ENCODE results near the gene KBTBD7.
"Not testable (repeated sequence)": the region's sequence is repeated elsewhere in the genome, so short reads cannot be mapped to it uniquely, and the experiment has no call there.

Gene KBTBD7

DNA sequence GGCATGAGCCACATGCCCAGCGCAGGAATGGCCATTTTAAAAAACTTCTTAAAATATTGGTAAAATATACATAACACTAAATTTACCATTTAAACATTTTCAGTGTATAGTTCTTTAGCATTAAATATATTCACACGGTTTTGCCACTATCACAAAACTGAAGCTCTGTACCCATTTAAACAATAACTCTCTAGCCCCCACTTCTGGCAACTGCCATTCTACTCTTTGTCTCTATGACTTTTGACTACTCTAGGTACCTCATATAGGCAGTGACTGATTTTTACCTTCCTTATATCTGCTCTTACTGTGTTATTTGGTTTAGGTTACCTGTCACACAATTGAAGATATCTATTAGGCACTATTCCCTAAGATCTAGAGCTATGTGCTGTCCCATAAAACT, 2.3 kb upstream of the KBTBD7 start:
- peak; percentile 29 for DNase-seq

DNA sequence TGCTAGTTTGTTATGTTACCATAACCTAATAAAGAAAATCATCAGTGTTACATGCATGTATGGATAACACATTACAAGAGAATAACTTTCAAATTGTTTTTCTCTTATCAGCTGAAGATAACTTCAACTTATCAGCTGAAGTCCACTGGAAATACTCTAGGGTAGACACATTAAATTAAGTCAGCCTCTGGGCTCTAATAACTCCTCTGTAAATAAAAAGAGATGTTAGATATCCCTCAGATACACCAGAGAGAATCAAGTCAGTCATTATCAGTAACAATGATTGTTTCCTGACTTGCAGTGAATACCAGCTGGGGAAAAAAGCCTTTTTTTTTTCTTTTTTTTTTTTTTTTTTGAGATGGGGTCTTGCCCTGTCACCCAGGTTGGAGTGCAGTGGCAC, 1.6 kb upstream of the KBTBD7 start:
- no peak for DNase-seq

DNA sequence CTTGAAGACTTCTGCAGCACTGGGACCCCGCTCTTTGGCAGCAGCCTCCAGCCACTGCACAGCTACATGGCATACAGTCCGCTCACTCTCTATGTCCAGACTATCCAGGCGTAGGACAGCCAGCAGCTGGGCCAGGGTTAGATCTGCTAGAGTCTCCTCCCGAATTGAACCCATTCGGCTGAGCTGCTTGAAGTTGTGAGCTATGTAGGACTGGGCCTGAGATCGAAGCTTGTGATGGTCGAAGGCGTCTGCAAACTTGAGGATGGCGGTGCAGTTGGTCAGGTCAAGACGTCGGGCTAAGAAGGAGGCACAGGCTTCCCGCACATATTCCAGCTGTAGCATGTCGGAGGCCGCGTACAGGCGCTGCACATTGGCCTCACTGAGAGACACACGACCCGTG, 900 bp downstream of the KBTBD7 start:
- no peak for DNase-seq

DNA sequence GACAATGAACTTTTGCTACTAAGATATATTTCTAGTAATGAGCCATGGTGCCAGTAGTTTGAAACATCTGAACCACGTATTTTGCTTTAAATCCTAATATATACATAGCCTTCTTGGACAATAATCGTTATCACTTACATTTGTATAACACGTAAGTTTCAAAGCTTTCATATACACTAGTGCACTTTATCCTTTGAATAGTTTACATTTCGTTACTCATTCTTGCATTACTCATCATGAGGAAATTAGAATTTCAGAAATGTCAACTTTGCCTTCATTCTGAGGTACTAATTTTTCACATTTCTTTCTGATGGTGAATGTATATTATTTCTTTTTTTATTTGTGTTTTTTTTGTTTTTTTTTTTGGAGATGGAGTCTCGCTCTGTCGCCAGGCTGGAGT, 5.8 kb downstream of the KBTBD7 start:
- DNase-seq = peak; percentile 64

DNA sequence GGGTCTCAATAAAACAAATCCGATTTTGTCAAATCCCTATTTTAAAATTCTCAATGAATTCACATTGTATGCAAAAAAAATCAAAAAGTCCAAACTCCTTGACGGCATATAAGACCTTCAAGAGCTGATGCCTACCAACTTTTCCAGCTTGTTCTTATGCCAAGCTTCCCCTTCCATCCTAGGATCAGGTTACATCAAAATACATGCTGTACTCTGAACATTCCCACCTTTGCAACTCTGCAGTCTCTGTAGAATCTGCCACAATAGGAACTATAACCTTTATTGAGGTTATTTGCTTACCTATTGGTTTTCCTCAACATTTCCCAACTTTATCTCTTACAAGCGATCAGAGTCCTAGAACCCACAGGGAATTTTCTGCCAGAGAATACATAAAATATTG, 7.9 kb downstream of the KBTBD7 start:
- DNase-seq = no peak

DNA sequence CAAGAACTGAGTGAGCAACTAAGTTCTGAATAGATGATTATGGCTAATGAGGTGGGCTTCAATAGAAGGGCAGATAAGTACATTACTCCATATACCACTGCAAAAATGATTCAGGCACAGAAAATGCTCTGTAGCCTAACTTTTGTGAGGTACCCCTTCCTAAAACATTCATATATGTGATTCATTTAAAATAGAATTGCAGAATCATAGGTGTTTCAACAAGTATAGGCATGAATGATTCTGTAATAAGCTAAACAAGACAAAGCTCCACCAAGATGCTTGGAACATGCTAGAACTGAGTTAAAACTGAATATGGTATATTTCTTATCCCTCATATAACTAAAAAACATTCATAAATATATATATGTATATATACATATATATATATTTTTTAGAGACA, 12.1 kb downstream of the KBTBD7 start:
- no peak for DNase-seq

DNA sequence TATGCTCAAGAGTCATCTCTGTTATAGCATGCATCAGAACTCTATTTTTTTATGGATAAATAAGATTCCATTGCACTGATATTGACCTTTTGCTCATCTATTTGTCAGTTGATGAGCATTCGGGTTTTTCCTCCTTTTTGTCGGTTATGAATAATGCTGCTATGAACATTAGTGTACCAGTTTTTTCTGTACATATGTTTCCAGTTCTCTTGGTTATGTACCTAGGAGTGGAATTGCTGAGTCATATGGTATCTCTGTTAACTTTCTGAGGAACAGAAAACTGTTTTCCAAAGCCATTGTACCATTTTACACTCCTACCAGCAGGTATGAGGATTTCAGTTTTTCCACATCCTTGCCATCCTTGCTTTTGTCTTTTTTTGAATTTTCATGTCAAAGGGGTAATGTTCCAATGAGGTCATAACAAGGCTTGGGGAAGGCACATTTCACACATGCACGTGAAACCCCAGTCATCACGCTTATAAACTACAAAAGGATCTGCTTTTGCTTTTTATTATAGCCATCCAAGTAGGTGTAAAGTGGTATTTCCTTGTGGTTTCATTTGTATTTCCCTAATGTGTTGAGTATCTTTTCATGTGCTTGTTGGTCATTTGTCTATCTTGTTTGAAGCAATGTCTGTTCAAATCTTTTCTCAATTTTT, 14.6 kb downstream of the KBTBD7 start:
- DNase-seq = peak; percentile 68

DNA sequence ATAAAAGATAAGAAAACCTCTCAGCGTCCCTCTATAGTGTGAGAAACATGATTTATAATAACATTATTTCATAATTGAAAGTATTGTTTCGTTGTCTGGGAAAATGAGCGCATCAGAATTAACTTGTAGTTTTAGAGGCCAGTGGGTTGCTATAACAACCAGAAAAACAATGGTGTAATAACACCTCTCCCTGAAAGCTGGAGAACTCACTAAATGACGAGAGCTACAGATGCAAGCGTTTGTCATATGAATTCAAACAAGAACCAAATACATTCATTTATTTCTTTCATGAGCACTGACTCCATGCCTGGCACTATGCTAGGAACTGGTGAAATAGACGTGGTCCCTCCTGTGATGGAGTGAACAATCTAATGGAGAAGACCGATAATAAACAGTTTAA, 16.3 kb downstream of the KBTBD7 start:
- no peak for DNase-seq

DNA sequence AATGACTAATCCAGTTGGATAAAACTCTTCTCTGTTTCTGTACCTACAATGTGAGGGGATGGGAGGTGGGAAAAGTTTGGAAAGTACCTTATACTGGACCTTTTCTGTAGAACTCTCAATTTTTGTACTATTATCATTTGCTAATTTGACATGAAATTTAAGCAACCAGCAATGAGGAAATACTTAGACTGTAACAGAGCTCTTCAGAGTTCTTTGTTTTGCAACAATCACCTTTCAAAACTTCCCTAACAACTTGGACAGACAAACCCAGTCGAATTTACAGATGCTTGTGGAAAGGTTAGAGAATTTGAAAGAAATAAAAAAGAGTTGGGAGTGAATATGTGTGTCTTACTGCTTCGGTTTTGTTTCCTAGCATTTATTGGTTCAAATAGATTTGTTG, 16.8 kb downstream of the KBTBD7 start:
- DNase-seq = no peak

DNA sequence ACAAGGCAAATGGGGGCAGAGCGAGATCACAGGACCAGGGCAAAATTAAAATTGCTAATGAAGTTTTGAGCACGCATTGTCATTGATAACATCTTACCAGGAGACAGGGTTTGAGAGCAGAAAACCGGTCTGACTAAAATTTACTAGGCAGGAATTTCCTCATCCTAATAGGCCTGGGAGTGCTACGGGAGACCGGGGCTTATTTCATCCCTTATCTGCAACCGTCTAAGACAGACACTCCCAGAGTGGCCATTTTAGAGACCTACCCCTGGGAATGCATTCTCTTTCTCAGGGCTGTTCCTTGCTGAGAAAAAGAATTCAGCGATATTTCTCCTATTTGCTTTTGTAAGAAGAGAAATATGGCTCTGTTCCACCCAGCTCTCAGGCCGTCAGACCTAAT, 18.8 kb downstream of the KBTBD7 start:
- not testable (repeated sequence) for DNase-seq

DNA sequence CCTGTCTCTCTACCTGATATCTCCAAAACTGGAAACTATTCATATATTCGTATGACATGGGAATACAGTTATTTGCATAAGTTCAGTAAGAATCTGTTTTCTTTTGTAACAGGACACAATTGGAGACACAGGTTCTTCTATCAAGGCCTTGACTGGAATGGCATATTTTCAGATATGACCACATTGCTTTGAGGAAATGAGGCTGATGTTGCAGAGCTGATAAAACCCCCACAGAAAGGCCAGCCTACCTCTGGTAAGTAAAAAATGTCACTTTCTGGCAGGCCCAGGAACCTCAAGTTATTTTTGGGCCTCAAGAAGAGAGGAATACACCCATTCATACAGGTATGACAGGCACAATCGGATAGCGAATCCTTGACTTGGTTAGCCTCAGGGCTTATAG, 32.2 kb downstream of the KBTBD7 start:
- no peak for DNase-seq

DNA sequence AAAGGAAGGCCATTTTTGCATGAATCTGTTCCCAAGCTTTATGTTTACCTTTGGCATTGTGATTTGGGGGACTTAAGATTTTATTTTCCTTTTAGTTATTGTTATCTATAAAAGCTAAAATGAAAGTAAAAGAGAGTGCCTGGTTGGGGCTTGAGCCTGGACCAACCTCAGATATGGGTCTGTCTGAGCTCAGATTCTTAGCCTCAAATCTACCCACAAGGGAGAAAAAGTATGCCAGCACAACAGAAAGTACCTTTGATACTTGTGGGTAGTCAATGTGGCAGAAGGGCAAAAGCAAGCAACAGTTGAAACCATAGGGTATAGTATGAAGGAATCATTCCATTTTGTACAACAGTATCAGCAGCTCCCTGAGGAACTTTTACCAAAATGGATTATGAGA, 35.2 kb downstream of the KBTBD7 start:
- no peak for DNase-seq

DNA sequence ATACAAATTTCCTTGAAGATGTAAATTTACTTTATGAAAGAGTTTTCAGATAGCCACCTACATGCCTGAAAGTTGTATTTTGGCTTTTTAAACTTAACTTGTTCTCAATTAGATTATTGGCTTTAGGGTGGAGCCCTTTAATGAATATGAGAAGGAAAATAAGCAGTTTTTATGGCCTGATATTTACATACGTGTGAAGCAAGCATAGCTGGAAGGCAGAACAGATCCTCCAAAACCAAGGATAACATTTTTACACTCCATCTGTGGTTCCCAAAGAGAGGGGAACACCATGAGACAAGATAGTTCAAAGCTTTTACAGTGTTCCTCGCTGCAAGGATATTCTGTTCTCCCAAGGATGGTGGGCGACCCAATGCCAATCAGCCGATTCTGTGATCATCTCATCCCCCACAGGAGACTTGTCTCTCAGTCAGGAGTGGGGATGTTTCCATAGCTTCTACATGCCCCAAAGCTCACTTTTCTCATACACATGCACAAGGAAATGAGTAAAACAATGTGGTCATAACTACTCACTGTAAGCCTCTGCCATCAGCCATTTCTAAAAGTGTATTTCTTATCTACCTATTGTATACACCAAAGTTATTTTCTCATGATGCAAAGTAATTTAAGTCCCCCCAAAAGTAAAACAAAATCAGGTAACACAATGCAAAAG, 37.2 kb downstream of the KBTBD7 start:
- DNase-seq = no peak

DNA sequence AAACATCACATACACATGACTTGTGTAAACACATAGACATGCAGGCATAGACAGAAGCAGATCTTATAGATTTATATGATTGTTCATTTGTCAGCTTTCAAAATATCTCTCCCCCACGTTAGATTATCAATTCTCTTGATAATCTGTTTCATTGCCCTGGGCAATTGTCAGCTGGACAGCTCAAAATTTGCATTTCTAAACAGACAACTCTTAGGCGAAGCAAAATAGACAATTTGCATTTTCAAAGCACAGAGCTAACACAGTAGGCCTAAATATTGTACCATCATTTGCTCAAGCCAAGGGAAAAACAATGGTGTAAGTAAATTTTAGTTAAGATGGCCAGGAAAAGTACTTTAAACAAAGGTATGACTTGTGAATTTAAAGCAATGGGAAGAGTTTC, 37.7 kb downstream of the KBTBD7 start:
- no peak for DNase-seq

DNA sequence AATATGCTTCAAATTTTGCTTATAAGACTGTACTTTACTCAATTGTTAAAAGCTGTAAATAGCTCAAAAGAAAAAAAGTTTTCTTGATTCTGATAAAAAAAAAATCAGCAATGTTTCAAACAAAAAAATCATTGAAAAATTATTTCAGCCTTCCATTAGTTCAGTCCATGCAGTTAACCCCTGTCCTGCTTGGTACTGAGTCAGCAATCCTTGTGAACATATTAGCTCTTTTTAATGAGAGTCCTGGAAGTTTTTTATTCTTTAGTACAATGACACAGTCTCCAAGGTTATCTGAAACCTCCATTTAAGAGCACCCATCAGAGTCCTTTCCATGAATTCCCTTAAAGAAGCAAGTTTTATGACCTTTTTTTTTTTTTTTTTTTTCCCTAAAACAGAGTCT, 40.3 kb downstream of the KBTBD7 start:
- no peak for DNase-seq

DNA sequence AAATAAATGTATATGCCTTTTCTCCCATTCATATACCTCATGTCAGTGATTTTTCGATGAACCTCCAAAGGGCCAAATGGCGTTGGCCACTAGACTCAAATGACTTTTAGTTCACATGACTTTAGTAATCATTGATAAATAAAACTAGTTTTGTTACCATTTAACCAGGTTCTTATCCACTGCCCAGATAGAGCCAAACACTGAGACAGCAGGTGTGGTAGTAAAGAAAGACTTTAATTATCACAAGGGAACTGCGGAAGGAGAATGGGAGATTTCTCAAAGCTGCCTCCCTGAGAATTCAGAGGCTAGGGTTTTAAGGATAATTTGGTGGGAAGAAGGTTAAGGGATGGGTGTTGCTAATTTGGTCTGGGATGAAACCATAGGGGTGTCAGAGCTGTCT, 42.4 kb downstream of the KBTBD7 start:
- no peak for DNase-seq

DNA sequence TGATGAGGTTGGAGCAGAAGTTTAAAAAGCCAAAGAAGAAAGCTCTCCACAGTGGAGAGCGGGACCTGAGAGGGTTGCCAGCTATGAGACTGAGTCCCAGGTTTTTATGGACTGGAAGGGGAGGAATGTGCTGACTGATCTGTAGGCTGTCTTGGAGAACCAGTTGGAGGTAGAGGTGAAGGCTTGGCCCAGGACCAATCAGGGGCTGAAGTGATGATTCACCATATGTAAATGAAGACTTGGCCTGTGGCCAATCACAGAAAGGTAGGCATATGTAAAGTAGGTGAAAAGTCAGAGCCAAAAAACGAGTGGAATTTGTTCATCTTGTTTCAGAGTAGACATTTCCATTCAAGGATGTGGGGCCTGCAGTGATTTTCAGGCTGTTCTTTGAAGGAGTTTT, 44.3 kb downstream of the KBTBD7 start:
- DNase-seq = no peak

DNA sequence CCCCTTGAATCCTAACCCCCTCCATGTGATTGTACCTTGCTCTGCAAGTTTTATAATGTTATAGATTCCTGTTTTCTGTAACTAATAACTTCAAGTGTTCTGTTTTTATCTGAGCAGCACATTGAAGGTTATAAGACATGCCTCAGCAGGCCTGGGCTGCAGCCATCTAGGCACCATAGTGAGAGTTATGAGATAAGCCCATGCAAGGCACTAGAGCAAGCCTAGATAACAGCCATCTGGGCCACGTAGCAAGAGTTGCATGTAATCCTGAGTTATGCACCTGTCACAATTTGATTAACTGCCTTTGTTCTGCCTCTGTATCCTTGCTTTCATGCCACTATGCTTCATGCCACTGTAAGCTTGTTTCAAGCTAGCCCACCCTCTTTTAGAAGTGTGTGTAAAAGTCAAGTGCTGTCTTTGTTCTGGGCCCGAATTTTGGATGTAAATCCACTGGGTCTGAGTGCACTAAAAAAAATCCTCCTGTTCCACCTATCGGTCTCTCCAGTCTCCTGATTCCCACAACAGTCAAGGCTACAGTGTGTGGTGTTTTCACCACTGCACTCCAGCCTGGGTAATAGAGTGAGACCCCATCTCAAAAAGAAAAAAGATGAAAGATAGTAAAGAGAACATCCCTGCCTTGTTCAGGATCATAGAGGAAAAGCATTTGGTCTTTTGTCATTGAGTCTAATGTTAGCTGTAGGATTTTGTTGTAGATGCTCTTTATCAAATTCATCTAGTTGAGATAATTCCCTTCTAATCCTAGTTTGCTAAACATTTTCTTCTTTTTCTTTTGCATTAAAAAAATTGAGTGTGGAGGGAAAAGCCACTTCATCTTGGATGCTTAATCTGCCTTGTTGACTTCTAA, 45.7 kb downstream of the KBTBD7 start:
- DNase-seq = no peak

DNA sequence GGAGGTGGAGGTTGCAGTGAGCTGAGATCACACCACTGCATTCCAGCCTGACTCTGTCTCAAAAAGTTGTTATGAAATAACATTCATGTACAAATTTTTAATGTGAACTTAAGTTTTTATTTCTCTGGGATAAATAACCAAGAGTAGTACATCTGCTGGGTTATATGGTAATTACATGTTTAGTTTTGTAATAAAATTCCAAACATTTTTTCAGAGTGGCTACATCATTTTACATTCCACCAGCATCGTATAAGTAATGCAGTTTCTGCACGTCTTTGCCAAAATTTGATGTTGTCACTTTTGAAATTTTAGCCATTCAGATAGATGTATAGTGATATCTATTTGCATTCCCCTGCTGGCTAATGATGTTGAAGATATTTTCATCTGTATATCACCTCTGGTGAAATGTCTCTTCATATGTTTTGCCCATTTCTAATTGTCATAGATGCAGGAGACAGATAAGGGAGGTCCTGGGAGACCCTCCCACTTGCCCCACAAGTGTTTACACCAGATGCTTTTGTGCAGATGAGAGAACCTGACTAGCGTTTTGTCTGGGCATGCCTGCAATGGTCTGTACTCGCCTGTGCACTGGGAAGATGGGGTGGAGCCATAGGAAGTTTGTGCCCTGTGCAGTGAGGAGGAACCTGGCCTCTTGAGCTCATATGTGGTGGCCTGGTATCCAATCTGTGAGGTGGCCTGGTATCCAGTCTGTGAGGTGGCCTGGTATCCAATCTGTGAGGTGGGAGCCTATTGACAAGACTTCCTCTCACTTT, 49.0 kb downstream of the KBTBD7 start:
- DNase-seq = peak; percentile 86

DNA sequence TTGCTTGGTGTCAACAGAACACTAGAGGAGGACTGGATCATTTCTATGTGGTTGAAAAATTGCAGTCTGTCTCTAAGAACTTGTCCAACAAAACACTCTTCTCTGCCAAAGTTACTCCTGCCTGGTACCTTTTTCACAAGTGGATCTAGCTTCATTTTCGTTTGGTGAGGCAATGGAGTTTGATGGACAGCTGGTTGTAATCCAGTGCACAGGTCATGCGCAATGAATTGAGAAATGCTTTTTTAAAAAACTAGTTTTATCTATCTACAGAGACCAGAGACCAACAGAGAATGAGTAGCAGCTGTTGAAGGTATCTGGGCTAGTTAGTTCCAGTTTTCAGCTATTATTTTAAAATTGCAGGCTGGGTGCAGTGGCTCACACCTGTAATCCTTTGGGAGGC, 49.8 kb downstream of the KBTBD7 start:
- no peak for DNase-seq

Data from EL (cell line).